ENCODE data around the gene KDM1B. TPM values are rescaled to one million over a fixed set of nuclear protein-coding genes. Genes with fewer than 3 reads are reported as not detected.

The KDM1B gene
- total and polyA plus RNA-seq, 2 experiments from 2014 or later = 3.8 to 9.0 TPM

DNA sequence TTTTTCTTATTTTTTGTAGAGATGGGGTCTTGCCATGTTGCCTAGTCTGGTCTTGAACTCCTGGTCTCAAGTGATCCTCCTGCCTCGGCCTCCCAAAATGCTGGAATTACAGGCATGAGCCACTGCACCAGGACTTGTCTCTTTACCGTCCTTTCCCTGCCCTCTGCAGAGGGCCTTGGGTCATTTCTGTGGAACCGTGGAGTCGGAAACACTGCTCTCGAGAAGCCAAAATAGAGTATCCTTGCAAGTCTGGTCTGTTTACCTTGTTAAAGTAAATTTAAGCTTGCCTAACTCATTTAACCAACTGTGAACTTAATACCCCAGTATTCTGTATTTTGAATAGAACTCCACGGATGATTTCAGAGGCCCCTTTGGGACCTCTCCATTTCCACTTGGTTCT, 51.4 kb downstream of the KDM1B start:
- peaks cover 9% of the 10 kb centered on the region; the same call in 2 of the 3 replicates for H3K4me1 Mint-ChIP-seq
- no peak overlapping the region for H3K27ac ChIP-seq (ENCODE audit: low read depth)
- peaks cover 5% of the 10 kb centered on the region for H3K27me3 Mint-ChIP-seq (ENCODE audit: insufficient read depth, low read depth, poor library complexity)
- H3K79me2 ChIP-seq (replicated peaks; ENCODE audit: insufficient read depth) = no peaks in the 10 kb centered on the region
- no peak overlapping the region for H3K27ac Mint-ChIP-seq
- DNase-seq (ENCODE audit: low spot score) (no peak), ATAC-seq (no peak)
- no peaks in the 10 kb centered on the region for H3K27me3 ChIP-seq (ENCODE audit: insufficient read depth)
- no peaks in the 10 kb centered on the region for H4K20me1 ChIP-seq (replicated peaks; ENCODE audit: insufficient read depth)
- TF ChIP-seq NANOG (IDR thresholded peaks at IDR 0.05; ENCODE audit: borderline replicate concordance) (no peak), ZNF331 (CRISPR knock-in tag; IDR thresholded peaks at IDR 0.05; ENCODE audit: low read depth) (no peak), EZH2phosphoT487 (IDR thresholded peaks at IDR 0.05; ENCODE audit: unreplicated experiment) (no peak), STAT1 (IDR thresholded peaks at IDR 0.05; ENCODE audit: unreplicated experiment) (no peak), JUNB (IDR thresholded peaks at IDR 0.05; ENCODE audit: unreplicated experiment) (no peak), CREB1 (CRISPR knock-in tag; IDR thresholded peaks at IDR 0.05; ENCODE audit: low read depth) (no peak), EZH2 (IDR thresholded peaks at IDR 0.05; ENCODE audit: low read depth, unreplicated experiment) (no peak), ZNF114 (CRISPR knock-in tag; IDR thresholded peaks at IDR 0.05) (no peak), POLR2AphosphoS5 (IDR thresholded peaks at IDR 0.05; ENCODE audit: low read depth) (no peak)
- TF ChIP-seq, protein P1, sequence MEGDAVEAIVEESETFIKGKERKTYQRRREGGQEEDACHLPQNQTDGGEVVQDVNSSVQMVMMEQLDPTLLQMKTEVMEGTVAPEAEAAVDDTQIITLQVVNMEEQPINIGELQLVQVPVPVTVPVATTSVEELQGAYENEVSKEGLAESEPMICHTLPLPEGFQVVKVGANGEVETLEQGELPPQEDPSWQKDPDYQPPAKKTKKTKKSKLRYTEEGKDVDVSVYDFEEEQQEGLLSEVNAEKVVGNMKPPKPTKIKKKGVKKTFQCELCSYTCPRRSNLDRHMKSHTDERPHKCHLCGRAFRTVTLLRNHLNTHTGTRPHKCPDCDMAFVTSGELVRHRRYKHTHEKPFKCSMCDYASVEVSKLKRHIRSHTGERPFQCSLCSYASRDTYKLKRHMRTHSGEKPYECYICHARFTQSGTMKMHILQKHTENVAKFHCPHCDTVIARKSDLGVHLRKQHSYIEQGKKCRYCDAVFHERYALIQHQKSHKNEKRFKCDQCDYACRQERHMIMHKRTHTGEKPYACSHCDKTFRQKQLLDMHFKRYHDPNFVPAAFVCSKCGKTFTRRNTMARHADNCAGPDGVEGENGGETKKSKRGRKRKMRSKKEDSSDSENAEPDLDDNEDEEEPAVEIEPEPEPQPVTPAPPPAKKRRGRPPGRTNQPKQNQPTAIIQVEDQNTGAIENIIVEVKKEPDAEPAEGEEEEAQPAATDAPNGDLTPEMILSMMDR (conservative IDR thresholded peaks at IDR 0.05; ENCODE audit: low read depth in 2 of 2) = no peak
- TF ChIP-seq, protein P2, sequence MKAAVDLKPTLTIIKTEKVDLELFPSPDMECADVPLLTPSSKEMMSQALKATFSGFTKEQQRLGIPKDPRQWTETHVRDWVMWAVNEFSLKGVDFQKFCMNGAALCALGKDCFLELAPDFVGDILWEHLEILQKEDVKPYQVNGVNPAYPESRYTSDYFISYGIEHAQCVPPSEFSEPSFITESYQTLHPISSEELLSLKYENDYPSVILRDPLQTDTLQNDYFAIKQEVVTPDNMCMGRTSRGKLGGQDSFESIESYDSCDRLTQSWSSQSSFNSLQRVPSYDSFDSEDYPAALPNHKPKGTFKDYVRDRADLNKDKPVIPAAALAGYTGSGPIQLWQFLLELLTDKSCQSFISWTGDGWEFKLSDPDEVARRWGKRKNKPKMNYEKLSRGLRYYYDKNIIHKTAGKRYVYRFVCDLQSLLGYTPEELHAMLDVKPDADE (IDR thresholded peaks at IDR 0.05) = no peak
- TF ChIP-seq, protein P3, sequence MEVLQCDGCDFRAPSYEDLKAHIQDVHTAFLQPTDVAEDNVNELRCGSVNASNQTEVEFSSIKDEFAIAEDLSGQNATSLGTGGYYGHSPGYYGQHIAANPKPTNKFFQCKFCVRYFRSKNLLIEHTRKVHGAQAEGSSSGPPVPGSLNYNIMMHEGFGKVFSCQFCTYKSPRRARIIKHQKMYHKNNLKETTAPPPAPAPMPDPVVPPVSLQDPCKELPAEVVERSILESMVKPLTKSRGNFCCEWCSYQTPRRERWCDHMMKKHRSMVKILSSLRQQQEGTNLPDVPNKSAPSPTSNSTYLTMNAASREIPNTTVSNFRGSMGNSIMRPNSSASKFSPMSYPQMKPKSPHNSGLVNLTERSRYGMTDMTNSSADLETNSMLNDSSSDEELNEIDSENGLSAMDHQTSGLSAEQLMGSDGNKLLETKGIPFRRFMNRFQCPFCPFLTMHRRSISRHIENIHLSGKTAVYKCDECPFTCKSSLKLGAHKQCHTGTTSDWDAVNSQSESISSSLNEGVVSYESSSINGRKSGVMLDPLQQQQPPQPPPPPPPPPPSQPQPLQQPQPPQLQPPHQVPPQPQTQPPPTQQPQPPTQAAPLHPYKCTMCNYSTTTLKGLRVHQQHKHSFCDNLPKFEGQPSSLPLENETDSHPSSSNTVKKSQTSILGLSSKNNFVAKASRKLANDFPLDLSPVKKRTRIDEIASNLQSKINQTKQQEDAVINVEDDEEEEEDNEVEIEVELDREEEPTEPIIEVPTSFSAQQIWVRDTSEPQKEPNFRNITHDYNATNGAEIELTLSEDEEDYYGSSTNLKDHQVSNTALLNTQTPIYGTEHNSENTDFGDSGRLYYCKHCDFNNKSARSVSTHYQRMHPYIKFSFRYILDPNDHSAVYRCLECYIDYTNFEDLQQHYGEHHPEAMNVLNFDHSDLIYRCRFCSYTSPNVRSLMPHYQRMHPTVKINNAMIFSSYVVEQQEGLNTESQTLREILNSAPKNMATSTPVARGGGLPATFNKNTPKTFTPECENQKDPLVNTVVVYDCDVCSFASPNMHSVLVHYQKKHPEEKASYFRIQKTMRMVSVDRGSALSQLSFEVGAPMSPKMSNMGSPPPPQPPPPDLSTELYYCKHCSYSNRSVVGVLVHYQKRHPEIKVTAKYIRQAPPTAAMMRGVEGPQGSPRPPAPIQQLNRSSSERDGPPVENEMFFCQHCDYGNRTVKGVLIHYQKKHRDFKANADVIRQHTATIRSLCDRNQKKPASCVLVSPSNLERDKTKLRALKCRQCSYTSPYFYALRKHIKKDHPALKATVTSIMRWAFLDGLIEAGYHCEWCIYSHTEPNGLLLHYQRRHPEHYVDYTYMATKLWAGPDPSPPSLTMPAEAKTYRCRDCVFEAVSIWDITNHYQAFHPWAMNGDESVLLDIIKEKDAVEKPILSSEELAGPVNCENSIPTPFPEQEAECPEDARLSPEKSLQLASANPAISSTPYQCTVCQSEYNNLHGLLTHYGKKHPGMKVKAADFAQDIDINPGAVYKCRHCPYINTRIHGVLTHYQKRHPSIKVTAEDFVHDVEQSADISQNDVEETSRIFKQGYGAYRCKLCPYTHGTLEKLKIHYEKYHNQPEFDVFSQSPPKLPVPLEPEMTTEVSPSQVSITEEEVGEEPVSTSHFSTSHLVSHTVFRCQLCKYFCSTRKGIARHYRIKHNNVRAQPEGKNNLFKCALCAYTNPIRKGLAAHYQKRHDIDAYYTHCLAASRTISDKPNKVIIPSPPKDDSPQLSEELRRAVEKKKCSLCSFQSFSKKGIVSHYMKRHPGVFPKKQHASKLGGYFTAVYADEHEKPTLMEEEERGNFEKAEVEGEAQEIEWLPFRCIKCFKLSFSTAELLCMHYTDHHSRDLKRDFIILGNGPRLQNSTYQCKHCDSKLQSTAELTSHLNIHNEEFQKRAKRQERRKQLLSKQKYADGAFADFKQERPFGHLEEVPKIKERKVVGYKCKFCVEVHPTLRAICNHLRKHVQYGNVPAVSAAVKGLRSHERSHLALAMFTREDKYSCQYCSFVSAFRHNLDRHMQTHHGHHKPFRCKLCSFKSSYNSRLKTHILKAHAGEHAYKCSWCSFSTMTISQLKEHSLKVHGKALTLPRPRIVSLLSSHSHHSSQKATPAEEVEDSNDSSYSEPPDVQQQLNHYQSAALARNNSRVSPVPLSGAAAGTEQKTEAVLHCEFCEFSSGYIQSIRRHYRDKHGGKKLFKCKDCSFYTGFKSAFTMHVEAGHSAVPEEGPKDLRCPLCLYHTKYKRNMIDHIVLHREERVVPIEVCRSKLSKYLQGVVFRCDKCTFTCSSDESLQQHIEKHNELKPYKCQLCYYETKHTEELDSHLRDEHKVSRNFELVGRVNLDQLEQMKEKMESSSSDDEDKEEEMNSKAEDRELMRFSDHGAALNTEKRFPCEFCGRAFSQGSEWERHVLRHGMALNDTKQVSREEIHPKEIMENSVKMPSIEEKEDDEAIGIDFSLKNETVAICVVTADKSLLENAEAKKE (CRISPR knock-in tag; IDR thresholded peaks at IDR 0.05) = no peak
- TF ChIP-seq, protein P4, sequence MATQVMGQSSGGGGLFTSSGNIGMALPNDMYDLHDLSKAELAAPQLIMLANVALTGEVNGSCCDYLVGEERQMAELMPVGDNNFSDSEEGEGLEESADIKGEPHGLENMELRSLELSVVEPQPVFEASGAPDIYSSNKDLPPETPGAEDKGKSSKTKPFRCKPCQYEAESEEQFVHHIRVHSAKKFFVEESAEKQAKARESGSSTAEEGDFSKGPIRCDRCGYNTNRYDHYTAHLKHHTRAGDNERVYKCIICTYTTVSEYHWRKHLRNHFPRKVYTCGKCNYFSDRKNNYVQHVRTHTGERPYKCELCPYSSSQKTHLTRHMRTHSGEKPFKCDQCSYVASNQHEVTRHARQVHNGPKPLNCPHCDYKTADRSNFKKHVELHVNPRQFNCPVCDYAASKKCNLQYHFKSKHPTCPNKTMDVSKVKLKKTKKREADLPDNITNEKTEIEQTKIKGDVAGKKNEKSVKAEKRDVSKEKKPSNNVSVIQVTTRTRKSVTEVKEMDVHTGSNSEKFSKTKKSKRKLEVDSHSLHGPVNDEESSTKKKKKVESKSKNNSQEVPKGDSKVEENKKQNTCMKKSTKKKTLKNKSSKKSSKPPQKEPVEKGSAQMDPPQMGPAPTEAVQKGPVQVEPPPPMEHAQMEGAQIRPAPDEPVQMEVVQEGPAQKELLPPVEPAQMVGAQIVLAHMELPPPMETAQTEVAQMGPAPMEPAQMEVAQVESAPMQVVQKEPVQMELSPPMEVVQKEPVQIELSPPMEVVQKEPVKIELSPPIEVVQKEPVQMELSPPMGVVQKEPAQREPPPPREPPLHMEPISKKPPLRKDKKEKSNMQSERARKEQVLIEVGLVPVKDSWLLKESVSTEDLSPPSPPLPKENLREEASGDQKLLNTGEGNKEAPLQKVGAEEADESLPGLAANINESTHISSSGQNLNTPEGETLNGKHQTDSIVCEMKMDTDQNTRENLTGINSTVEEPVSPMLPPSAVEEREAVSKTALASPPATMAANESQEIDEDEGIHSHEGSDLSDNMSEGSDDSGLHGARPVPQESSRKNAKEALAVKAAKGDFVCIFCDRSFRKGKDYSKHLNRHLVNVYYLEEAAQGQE (IDR thresholded peaks at IDR 0.05; ENCODE audit: unreplicated experiment) = no peak
- no peaks in the 10 kb centered on the region for H3K4me1 ChIP-seq (ENCODE audit: insufficient read depth)
- H3K36me3 Mint-ChIP-seq (ENCODE audit: low read depth) = no peaks in the 10 kb centered on the region; the same call in 2 of the 3 replicates
- no peak overlapping the region for H3K4me3 ChIP-seq
- H2AFZ ChIP-seq = no peak overlapping the region
- H3K4me2 ChIP-seq = no peak overlapping the region
- H3K4me3 Mint-ChIP-seq = no peak overlapping the region
- no peaks in the 10 kb centered on the region for H3K36me3 ChIP-seq (ENCODE audit: insufficient read depth)
- H3K9me3 Mint-ChIP-seq = no peaks in the 10 kb centered on the region
- H3F3A ChIP-seq (replicated peaks; ENCODE audit: low read depth) = no peaks in the 10 kb centered on the region
- no peaks in the 10 kb centered on the region for H3K9me2 ChIP-seq (ENCODE audit: insufficient read depth)

Data from GM23338 (cell line).